ENCODE data around the gene MFSD11.

The MFSD11 gene

GRCh38 chr17:76751416-76751993 is 13.6 kb downstream of the MFSD11 start:
- DNase-seq (ENCODE audit: low read depth) = no peak
- TF ChIP-seq CTCF (conservative IDR thresholded peaks at IDR 0.05; ENCODE audit: low read depth, low read length) = no peak
- H3K4me3 ChIP-seq (ENCODE audit: low read length) = no peak overlapping the region

GRCh38 chr17:76752006-76752405 is 14.1 kb downstream of the MFSD11 start:
- H3K4me3 ChIP-seq (ENCODE audit: low read length) = no peak overlapping the region
- TF ChIP-seq CTCF (conservative IDR thresholded peaks at IDR 0.05; ENCODE audit: low read depth, low read length) = no peak
- DNase-seq (ENCODE audit: low read depth) = no peak

- no peak for DNase-seq (ENCODE audit: low read depth)
- TF ChIP-seq CTCF (conservative IDR thresholded peaks at IDR 0.05; ENCODE audit: low read depth, low read length) = no peak
- H3K4me3 ChIP-seq (ENCODE audit: low read length) = no peak overlapping the region
These were observed 15.4 kb downstream of the MFSD11 start for GRCh38 chr17:76753061-76753961.

GRCh38 chr17:76755285-76755684 is 17.4 kb downstream of the MFSD11 start:
- no peak for DNase-seq (ENCODE audit: low read depth)
- no peak overlapping the region for H3K4me3 ChIP-seq (ENCODE audit: low read length)
- no peak for TF ChIP-seq CTCF (conservative IDR thresholded peaks at IDR 0.05; ENCODE audit: low read depth, low read length)

- no peak overlapping the region for H3K4me3 ChIP-seq (ENCODE audit: low read length)
- TF ChIP-seq CTCF (conservative IDR thresholded peaks at IDR 0.05; ENCODE audit: low read depth, low read length) = no peak
- DNase-seq (ENCODE audit: low read depth) = no peak
These were observed 19.3 kb downstream of the MFSD11 start for GRCh38 chr17:76757256-76757655.

GRCh38 chr17:76758570-76758969 is 20.7 kb downstream of the MFSD11 start:
- TF ChIP-seq CTCF (conservative IDR thresholded peaks at IDR 0.05; ENCODE audit: low read depth, low read length) = no peak
- DNase-seq (ENCODE audit: low read depth) = no peak
- H3K4me3 ChIP-seq (ENCODE audit: low read length) = no peak overlapping the region
